CD4-positive, alpha-beta T cell treated with Interleukin-17A for 1 hour (primary cell): Measurements from ENCODE around the gene ECI1.

Experiments used
- DNase-seq: peaks from one replicate; pipeline ENCODE4 v3.0.0-alpha.2; 2020

Gene ECI1

GRCh38 chr16:2232094-2232990 lies 19.0 kb downstream of the ECI1 start:
- no peak for DNase-seq

- DNase-seq: no peak
These were observed 20.1 kb downstream of the ECI1 start for GRCh38 chr16:2231016-2231931.

DNA sequence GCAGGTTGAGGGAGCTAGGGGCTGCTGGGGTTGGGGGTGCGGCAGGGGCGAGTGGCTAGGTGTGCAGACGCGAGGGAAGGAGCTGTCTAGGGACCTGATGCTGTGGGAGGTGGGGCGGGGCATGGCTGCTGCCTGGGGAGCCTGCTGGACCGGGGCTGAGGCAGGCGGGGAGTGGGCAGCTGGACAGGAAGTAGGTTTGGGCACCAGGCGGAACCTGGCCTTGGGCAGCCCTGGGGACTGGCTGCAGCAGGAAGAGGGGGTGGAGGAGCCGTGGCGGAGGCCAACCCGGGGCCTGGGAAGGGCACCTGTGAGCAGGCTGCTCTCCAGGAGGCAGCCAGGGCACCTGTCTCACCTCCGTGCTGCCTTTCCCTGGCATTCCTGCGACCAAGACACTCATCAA lies 21.0 kb downstream of the ECI1 start:
- DNase-seq: no peak

DNA sequence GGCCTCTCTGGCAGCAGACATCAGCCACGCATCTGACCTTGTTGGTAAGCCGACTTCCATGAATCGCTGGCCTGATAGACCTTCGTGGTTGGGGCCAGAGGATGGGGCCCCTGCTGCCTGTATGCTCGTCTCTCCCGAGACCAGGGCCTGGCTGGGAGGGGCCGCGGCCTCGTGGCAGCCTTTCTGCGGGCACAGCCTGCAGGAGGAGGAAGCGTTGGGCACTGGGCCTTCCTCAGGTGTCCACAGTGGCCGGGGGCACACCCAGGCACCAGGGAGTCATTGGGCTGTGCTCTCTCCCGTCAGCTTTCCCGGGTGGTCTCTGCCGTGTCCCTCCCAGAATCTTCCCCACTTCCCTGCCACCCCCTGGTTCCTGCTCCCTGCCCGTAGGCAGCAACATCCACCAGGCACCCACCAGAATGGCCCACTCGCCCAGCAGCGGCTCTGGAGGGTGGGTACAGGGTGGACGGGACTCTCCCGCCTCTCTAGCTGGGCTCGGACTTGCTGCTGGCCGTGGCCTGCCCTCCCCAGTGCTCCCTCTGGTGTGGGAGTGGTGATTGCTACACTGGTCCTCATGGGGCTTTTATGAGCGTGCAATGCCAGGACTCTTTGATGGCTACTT lies 21.6 kb downstream of the ECI1 start:
- no peak for DNase-seq

- no peak for DNase-seq
These were observed 22.3 kb downstream of the ECI1 start for GRCh38 chr16:2229091-2229490.

DNA sequence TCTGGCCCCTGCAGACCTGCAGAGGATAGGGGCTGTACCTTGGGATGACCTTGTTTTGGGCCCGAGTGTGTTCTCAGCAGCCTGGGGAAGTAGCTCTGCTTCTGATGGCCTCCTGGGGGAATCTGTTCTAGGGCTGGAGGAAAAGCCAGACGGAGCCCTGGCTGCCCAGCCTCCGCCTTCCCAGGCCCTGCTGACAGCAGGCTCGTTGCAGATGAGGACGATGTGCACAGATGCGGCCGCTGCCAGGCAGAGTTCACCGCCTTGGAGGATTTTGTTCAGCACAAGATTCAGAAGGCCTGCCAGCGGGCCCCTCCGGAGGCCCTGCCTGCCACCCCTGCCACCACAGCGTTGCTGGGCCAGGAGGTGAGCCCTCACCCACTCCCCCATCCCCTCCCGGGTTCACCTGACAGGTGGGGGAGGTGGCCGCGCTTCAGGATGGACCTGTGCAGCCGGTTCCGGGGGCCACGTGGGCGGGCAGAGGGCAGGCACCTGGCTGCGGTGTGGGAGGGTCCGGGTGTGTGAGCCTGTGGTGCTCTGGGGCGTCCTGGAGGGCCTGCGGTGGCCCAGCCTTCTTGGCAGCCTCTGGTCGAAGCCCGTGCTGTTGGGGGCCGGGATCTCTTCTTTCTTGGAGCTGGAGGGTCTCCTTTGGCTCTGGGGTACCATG lies 23.1 kb downstream of the ECI1 start:
- DNase-seq: no peak

- DNase-seq: no peak
These were observed 24.5 kb downstream of the ECI1 start for GRCh38 chr16:2226918-2227317.

- no peak for DNase-seq
These were observed 25.1 kb downstream of the ECI1 start for GRCh38 chr16:2226245-2226793.

DNA sequence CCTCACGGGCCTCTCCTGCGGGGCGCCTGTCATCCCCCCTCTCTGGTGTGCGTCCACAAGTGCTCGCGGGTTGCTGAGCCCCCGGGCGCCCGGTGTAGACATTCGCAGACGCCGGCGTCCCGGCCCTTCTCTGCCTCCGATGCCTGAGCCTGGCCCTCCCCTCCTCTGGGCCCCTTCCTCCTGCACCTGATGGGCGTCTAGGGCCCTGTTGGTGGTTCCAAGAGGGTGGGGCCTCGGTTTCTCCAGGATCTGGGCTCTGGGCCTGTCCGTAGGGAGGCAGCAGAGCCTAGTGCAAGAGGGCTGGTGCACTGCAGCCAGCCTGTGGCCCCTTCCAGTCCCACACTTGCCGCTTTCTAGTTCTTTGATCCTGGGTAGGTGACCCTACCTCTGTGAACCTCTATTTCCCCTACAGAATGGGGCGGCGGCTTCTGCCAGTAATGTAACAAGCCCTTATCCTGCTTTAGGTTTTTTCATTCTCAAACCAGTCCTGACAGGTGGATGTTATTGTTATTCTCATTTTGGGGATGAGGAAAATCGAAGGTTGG lies 27.4 kb downstream of the ECI1 start:
- DNase-seq: peak; percentile 14

- peak; percentile 100 for DNase-seq
These were observed 28.0 kb downstream of the ECI1 start, which contains the start of gene E4F1 for GRCh38 chr16:2223221-2223941. Gene E4F1, plus strand, starts transcription at chr16:2223591. Its CDS starts 23 bp downstream, at chr16:2223614.

GRCh38 chr16:2216330-2216729 lies 35.1 kb downstream of the ECI1 start:
- no peak for DNase-seq

DNA sequence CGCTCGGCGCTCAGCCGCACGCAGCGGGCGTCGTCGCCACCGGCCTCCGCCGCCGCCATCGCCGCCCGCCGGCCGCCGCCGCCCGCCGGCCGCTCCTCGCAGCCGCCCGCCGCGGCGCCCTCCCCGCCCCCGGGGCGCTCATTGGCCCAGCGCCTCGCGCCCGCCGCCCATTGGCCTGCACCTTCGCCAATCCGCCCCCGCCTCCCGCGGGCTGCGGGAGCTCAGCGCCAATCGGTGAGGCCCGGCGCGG lies 36.7 kb downstream of the ECI1 start, which contains the start of gene PGP:
PGP (minus strand) TSS at position 122 of the 250 bp plus-strand sequence; CDS start at position 59, 63 bp downstream.
- no peak for DNase-seq

- no peak for DNase-seq
These were observed 37.3 kb downstream of the ECI1 start for GRCh38 chr16:2213817-2214718.

- no peak for DNase-seq
These were observed 38.7 kb downstream of the ECI1 start for GRCh38 chr16:2212362-2213324.

DNA sequence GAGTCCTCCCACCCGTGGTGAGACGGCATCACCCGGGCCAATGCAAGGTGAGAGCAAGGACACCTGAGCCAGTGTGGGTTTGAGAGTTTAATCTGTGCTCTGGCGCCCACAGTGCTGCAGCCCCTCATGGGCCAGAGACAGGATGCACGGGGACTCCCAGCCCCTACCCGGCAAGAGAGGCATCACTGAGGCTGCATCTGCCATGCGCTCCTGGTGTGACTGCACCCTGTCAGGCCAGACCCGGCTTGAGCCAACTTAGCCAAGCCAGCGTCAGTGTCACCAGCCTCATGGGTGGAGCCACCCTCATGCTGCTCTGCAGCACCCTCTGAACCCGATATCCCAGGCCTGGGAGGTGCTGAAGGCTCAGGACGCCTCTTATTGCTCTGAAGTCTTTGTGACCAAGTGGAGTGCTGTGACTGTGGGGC lies 39.5 kb downstream of the ECI1 start:
- DNase-seq: no peak

DNA sequence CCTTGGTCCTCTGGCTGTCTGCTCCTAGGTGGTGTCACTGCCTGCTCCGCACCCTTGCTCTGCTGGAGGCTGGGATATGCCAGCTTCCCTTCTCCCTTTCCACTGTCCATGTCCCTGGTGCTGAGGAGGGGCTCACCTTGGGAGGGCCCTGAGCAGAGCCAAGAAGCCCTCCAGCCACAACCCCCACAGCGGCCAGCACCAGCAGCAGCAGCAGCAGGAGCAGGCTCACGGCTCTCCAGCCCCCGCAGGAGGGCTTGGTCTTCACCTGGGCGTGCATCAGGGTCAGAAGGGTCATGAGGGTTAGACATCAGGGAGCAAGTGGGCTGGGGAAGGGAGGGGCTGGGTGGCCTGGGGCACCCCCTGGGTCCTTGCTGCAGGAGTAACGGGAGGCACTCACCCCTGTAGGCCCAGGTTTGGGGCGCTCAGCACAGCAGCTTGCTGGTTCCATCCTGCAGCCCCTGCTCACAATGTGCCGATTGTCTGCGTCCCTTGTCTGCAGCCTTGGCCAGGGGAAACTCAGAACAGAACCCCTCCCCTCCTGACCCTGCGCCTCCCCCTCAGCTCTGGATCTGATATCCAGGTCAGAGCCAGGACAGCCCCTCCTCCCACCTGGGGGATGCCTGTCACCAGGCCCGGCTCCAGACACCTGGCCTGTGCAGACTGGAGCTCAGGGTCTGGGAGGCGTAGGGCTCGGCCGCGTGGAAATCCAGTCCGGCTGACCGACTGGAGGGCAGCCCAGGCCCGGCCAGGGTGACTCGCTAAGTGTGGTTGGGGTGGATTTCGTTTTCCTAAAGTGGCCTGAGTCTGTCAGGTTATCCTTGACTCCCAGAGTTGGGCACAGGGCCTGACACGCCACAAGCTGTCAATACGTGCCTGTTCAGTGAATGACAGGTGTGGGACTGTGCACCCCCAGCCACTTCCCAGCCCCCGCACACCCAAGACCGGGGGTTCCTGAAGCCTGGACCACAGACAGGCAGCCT lies 40.7 kb downstream of the ECI1 start, which contains the start of gene BRICD5:
BRICD5 (minus strand) TSS at position 478 of the 980 bp plus-strand sequence; CDS start at position 448, 30 bp downstream.
- DNase-seq: no peak

- no peak for DNase-seq
These were observed 41.4 kb downstream of the ECI1 start for GRCh38 chr16:2210009-2210332.
